Smooth muscle cell (in vitro differentiated cells): ENCODE results near the gene ISM2. TPM values are rescaled to one million over a fixed set of nuclear protein-coding genes. Genes with fewer than 3 reads are reported as not detected.

Experiments
- DNase-seq: peaks from one replicate; lab custom pipeline; 2025; ENCODE audit not compliant: unreplicated experiment; lab: John Stamatoyannopoulos, UW
- H2AFZ ChIP-seq: fragments of 200-600 bp; sonication (generic); 2 replicates; pipeline ENCODE4 v1.6.0; 2016; ENCODE audit warnings: antibody characterized with exemption, low read depth, mild to moderate bottlenecking
- H3F3A ChIP-seq: fragments of 200-600 bp; sonication (generic); 2 replicates; pipeline ENCODE4 v1.6.0; 2017; ENCODE audit warnings: antibody characterized with exemption, low read depth
- H3K27ac ChIP-seq: fragments of 200-600 bp; sonication (generic); 2 replicates; pipeline ENCODE4 v1.5.1; 2016; ENCODE audit warnings: low read depth, mild to moderate bottlenecking
- H3K27me3 ChIP-seq: fragments of 200-600 bp; sonication (generic); 2 replicates; pipeline ENCODE4 v1.6.1; 2016; ENCODE audit warnings: low read depth, mild to moderate bottlenecking
- H3K36me3 ChIP-seq: fragments of 200-600 bp; sonication (generic); 2 replicates; pipeline ENCODE4 v1.5.1; 2016; ENCODE audit warnings: low read depth
- H3K4me1 ChIP-seq: fragments of 200-600 bp; sonication (generic); 2 replicates; pipeline ENCODE4 v1.5.1; 2016; ENCODE audit warnings: low read depth
- H3K4me2 ChIP-seq: fragments of 200-600 bp; sonication (generic); 2 replicates; pipeline ENCODE4 v1.6.0; 2016; ENCODE audit warnings: mild to moderate bottlenecking
- H3K4me3 ChIP-seq: fragments of 200-600 bp; sonication (generic); 2 replicates; pipeline ENCODE4 v1.5.1; 2016; ENCODE audit warnings: mild to moderate bottlenecking
- H3K79me2 ChIP-seq: fragments of 200-600 bp; sonication (generic); 2 replicates; pipeline ENCODE4 v1.6.0; 2016; ENCODE audit warnings: low read depth, mild to moderate bottlenecking
- H3K9ac ChIP-seq: fragments of 200-600 bp; sonication (generic); 2 replicates; pipeline ENCODE4 v1.6.0; 2016; ENCODE audit warnings: low read depth
- H3K9me3 ChIP-seq: fragments of 200-600 bp; sonication (generic); replicated peaks from 2 replicates; pipeline ENCODE4 v1.5.1; 2016; ENCODE audit warnings: low read depth
- H4K20me1 ChIP-seq: fragments of 200-600 bp; sonication (generic); 2 replicates; pipeline ENCODE4 v1.6.0; 2016; ENCODE audit warnings: low read depth
- CTCF ChIP-seq: fragments of 200-600 bp; sonication (generic); IDR thresholded peaks from 2 replicates; pipeline ENCODE4 v1.5.1; 2017; ENCODE audit warnings: borderline replicate concordance, mild to moderate bottlenecking, antibody characterized with exemption; ENCODE audit not compliant: insufficient read depth, poor library complexity, severe bottlenecking
- WGBS: methylation state at CpG from one replicate; pipeline ENCODE4 v1.1.7; 2016; ENCODE audit warnings: low lambda C conversion rate; 5-methylcytosine and 5-hydroxymethylcytosine counted together
- polyA plus RNA-seq: library from polyadenylated mRNA; unstranded; fragments of >200 nt; fragmentation: Nextera tagmentation; extraction: Ambion mirVana; gene quantifications from 2 replicates; pipeline ENCODE4 v1.2.1, GENCODE V29; 2016
- total RNA-seq: library from RNA; depleted of rRNA; stranded (reverse); fragments of >200 nt; gene quantifications from 2 replicates; pipeline ENCODE4 v1.2.3, GENCODE V29; 2014

The ISM2 gene
- total and polyA plus RNA-seq, 2 experiments from 2014 or later, result 0.78 to 2.7 TPM

- Histone ChIP-seq H3K27ac (no peak overlapping the region), H3K4me3 (no peak overlapping the region), H3K9me3 (no peaks in the 10 kb centered on the region), H2AFZ (no peak overlapping the region), H3F3A (no peaks in the 10 kb centered on the region), H3K4me2 (no peak overlapping the region), H3K79me2 (no peaks in the 10 kb centered on the region), H3K4me1 (no peaks in the 10 kb centered on the region), H3K36me3 (no peaks in the 10 kb centered on the region), H3K9ac (no peak overlapping the region), H4K20me1 (no peaks in the 10 kb centered on the region), H3K27me3 (no peaks in the 10 kb centered on the region)
- no peak for DNase-seq
- no peak for TF ChIP-seq CTCF
- 89% methylated on average over 8 of the region's 8 CpGs for WGBS
These were observed 8.1 kb downstream of the ISM2 start for GRCh38 chr14:77490347-77490986.

- no peaks in the 10 kb centered on the region for H3F3A ChIP-seq
- TF ChIP-seq CTCF, result no peak
- DNase-seq, result no peak
- 94% methylated on average over 6 of the region's 6 CpGs for WGBS
- H2AFZ ChIP-seq, result no peak overlapping the region
- H3K4me2 ChIP-seq, result no peak overlapping the region
- no peaks in the 10 kb centered on the region for H3K27me3 ChIP-seq
- no peak overlapping the region for H3K9ac ChIP-seq
- no peaks in the 10 kb centered on the region for H3K9me3 ChIP-seq
- no peaks in the 10 kb centered on the region for H3K36me3 ChIP-seq
- no peak overlapping the region for H3K27ac ChIP-seq
- no peaks in the 10 kb centered on the region for H3K4me1 ChIP-seq
- H3K4me3 ChIP-seq, result no peak overlapping the region
- no peaks in the 10 kb centered on the region for H4K20me1 ChIP-seq
- no peaks in the 10 kb centered on the region for H3K79me2 ChIP-seq
These were observed 9.6 kb downstream of the ISM2 start for GRCh38 chr14:77489041-77489440.

DNA sequence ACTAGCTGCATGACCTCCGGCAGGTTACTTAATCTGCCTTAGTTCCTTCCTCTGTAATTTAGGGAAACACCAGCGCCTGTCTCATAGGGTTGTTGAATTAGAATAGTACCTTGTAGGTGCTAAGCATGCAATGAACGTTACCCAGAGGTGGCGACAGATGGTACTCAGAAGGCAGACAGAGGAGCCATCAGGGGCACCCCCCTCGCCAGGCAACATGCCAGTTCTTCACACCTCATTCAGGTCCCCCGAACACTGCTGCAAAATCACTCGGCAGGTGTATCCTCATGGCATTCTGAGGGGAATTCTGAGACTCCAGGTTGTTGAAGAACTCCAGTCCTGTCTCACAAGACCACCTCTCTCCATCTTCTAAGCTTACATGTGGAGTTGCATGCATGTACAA lies 10.1 kb downstream of the ISM2 start:
- H3K27ac ChIP-seq, result no peak overlapping the region
- H3K4me3 ChIP-seq, result no peak overlapping the region
- no peaks in the 10 kb centered on the region for H3F3A ChIP-seq
- no peak overlapping the region for H2AFZ ChIP-seq
- DNase-seq, result no peak
- H3K4me1 ChIP-seq, result no peaks in the 10 kb centered on the region
- H3K9me3 ChIP-seq, result no peaks in the 10 kb centered on the region
- H3K36me3 ChIP-seq, result no peaks in the 10 kb centered on the region
- no peak overlapping the region for H3K9ac ChIP-seq
- H3K4me2 ChIP-seq, result no peak overlapping the region
- H3K27me3 ChIP-seq, result no peaks in the 10 kb centered on the region
- WGBS, result 92% methylated on average over 7 of the region's 7 CpGs
- no peaks in the 10 kb centered on the region for H3K79me2 ChIP-seq
- no peaks in the 10 kb centered on the region for H4K20me1 ChIP-seq
- no peak for TF ChIP-seq CTCF
